ENCODE data around the gene ELOA. TPM values are rescaled to one million over a fixed set of nuclear protein-coding genes. Genes with fewer than 3 reads are reported as not detected.

ELOA gene
- total and polyA plus RNA-seq, 2 of the 13 experiments (the other 11 are each of a cell fraction or from before 2014, with no cell fraction given): 14.2 to 28.5 TPM

DNA sequence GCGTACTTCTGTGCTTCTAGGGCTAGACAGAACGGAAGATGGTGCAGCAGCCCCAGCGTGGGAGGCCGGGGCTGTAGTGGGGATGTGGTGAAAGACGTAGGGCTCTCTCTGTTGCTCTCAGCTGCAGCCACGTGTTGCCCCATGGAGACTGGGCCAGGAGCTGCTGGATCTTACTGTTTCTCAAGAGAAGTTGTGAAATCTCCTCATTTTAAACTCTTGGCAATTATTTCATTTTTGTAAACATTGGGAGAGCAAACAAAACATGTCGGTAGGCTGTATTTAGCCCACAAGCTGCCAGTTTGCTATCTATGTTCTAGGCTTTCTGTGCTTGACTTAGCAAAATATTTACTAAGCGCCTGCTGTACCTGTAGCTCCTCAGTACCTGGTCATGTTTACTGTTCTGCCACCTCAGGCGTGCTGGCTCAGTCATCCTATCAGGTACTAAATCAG lies 15.9 kb upstream of the ELOA start (continued):
- no peak for TF ChIP-seq MYNN (CRISPR knock-in tag; IDR thresholded peaks at IDR 0.05; ENCODE audit: low read depth)
- TF ChIP-seq ATF7 (IDR thresholded peaks at IDR 0.05): no peak
- TF ChIP-seq ATF7 (CRISPR knock-in tag; IDR thresholded peaks at IDR 0.05): no peak
- no peak for TF ChIP-seq ZNF367 (CRISPR knock-in tag; IDR thresholded peaks at IDR 0.05; ENCODE audit: borderline replicate concordance)
- TF ChIP-seq, protein P1, sequence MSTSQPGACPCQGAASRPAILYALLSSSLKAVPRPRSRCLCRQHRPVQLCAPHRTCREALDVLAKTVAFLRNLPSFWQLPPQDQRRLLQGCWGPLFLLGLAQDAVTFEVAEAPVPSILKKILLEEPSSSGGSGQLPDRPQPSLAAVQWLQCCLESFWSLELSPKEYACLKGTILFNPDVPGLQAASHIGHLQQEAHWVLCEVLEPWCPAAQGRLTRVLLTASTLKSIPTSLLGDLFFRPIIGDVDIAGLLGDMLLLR (CRISPR knock-in tag; IDR thresholded peaks at IDR 0.05): no peak
- TF ChIP-seq HMGXB3 (CRISPR knock-in tag; IDR thresholded peaks at IDR 0.05; ENCODE audit: borderline replicate concordance): peak; percentile 61; the same call in 1 of the 2 replicates
- TF ChIP-seq DMAP1 (CRISPR knock-in tag; IDR thresholded peaks at IDR 0.05): peak; percentile 37; the same call in 1 of the 2 replicates
- TF ChIP-seq, protein P2, sequence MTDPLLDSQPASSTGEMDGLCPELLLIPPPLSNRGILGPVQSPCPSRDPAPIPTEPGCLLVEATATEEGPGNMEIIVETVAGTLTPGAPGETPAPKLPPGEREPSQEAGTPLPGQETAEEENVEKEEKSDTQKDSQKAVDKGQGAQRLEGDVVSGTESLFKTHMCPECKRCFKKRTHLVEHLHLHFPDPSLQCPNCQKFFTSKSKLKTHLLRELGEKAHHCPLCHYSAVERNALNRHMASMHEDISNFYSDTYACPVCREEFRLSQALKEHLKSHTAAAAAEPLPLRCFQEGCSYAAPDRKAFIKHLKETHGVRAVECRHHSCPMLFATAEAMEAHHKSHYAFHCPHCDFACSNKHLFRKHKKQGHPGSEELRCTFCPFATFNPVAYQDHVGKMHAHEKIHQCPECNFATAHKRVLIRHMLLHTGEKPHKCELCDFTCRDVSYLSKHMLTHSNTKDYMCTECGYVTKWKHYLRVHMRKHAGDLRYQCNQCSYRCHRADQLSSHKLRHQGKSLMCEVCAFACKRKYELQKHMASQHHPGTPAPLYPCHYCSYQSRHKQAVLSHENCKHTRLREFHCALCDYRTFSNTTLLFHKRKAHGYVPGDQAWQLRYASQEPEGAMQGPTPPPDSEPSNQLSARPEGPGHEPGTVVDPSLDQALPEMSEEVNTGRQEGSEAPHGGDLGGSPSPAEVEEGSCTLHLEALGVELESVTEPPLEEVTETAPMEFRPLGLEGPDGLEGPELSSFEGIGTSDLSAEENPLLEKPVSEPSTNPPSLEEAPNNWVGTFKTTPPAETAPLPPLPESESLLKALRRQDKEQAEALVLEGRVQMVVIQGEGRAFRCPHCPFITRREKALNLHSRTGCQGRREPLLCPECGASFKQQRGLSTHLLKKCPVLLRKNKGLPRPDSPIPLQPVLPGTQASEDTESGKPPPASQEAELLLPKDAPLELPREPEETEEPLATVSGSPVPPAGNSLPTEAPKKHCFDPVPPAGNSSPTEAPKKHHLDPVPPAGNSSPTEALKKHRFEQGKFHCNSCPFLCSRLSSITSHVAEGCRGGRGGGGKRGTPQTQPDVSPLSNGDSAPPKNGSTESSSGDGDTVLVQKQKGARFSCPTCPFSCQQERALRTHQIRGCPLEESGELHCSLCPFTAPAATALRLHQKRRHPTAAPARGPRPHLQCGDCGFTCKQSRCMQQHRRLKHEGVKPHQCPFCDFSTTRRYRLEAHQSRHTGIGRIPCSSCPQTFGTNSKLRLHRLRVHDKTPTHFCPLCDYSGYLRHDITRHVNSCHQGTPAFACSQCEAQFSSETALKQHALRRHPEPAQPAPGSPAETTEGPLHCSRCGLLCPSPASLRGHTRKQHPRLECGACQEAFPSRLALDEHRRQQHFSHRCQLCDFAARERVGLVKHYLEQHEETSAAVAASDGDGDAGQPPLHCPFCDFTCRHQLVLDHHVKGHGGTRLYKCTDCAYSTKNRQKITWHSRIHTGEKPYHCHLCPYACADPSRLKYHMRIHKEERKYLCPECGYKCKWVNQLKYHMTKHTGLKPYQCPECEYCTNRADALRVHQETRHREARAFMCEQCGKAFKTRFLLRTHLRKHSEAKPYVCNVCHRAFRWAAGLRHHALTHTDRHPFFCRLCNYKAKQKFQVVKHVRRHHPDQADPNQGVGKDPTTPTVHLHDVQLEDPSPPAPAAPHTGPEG (CRISPR knock-in tag; IDR thresholded peaks at IDR 0.05): no peak
- no peak for TF ChIP-seq NCOA5 (CRISPR knock-in tag; IDR thresholded peaks at IDR 0.05)
- TF ChIP-seq ZNF33B (CRISPR knock-in tag; IDR thresholded peaks at IDR 0.05): no peak; the same call in 1 of the 2 replicates
- peak; percentile 46; the same call in 1 of the 2 replicates for TF ChIP-seq MIXL1 (CRISPR knock-in tag; IDR thresholded peaks at IDR 0.05)
- TF ChIP-seq HOMEZ (CRISPR knock-in tag; IDR thresholded peaks at IDR 0.05; ENCODE audit: low read depth): peak; percentile 9; the same call in 1 of the 2 replicates
- no peak for TF ChIP-seq ZNF878 (CRISPR knock-in tag; IDR thresholded peaks at IDR 0.05)
- peak; percentile 43 for TF ChIP-seq SIN3A (IDR thresholded peaks at IDR 0.05; ENCODE audit: borderline replicate concordance, low read depth, low read length)
- TF ChIP-seq ZFP36L2 (CRISPR knock-in tag; IDR thresholded peaks at IDR 0.05): no peak
